Transverse colon (tissue), 4 donors: Measurements from ENCODE around the gene SETD1A. TPM values are rescaled to one million over a fixed set of nuclear protein-coding genes. Genes with fewer than 3 reads are reported as not detected.

ENCODE experiments used
- DNase-seq: peaks from one replicate; pipeline ENCODE4 v3.0.0-alpha.2; 2019
- H3K27ac ChIP-seq, 4 donors: fragments of 200-600 bp; sonication (generic); 2 replicates each; pipeline ENCODE4 v1.5.1; 2016 to 2018; ENCODE audit warnings: inconsistent platforms in 4 of 4
- H3K27me3 ChIP-seq: fragments of 200-600 bp; sonication (generic); 2 replicates; pipeline ENCODE4 v1.5.1; 2017; ENCODE audit warnings: inconsistent platforms
- H3K36me3 ChIP-seq, 4 donors: fragments of 200-600 bp; sonication (generic); 2 replicates each; pipeline ENCODE4 v1.5.1; 2017 to 2019; ENCODE audit warnings: inconsistent platforms in 4 of 4
- H3K4me1 ChIP-seq, 4 donors: fragments of 200-600 bp; sonication (generic); 2 replicates each; pipeline ENCODE4 v1.5.1; 2017 to 2020; ENCODE audit warnings: inconsistent platforms in 4 of 4
- H3K4me3 ChIP-seq, 4 donors: fragments of 200-600 bp; sonication (generic); 1 replicate in 1 of 4; 2 replicates in 3 of 4; pipeline versions ENCODE4 v1.5.1 to v1.6.1; 2017 to 2019; ENCODE audit warnings: inconsistent platforms in 4 of 4
- H3K9me3 ChIP-seq, 2 donors: fragments of 200-600 bp; sonication (generic); 2 replicates each; pipeline ENCODE4 v1.5.1; 2017 to 2019; ENCODE audit warnings: inconsistent platforms in 2 of 2
- EP300 ChIP-seq: sonication (generic); formaldehyde crosslinking; IDR thresholded peaks from one replicate; pipeline ENCODE4 v1.6.1; 2017; ENCODE audit warnings: antibody characterized with exemption, low read depth
- POLR2A ChIP-seq: fragments of 450-650 bp; IDR thresholded peaks from one replicate; pipeline ENCODE4 v1.6.1; 2016; ENCODE audit warnings: antibody characterized with exemption, mild to moderate bottlenecking, moderate library complexity
- POLR2AphosphoS5 ChIP-seq, 3 donors: sonication (generic); formaldehyde crosslinking; IDR thresholded peaks; one replicate each; pipeline ENCODE4 v1.6.1; 2016; ENCODE audit warnings: antibody characterized with exemption in 3 of 3
- WGBS, 2 donors: methylation state at CpG; one replicate each; pipeline ENCODE4 v1.1.5; 2018; ENCODE audit warnings: low coverage in 1 of 2; 5-methylcytosine and 5-hydroxymethylcytosine counted together
- in situ Hi-C, 4 donors: fragments of 200-750 bp; cut with MboI; loops; one replicate each; pipeline versions ENCODE4 v1.15.0 to v1.15.1; 2017; ENCODE audit warnings: low sequenced_read_pairs in 3 of 4, low pct_ligation_motif_present in 1 of 4, low pct_unique_long_range_greater_than_20kb in 1 of 4
- intact Hi-C: fragments of 100-400 bp; cut with DNase I; formaldehyde crosslinking; loops from one replicate; pipeline ENCODE4 v1.15.1; 2023; ENCODE audit warnings: low total_unique reads
- total RNA-seq, 4 donors: library from RNA; depleted of rRNA; stranded (reverse); fragments of >200 nt; gene quantifications; one replicate each; pipeline ENCODE4 v1.1.0, GENCODE V29; 2016
- TF ChIP-seq, protein P1 (sequence below), 5 experiments: fragments of 200-600 bp in 3 of 5; fragments of 450-650 bp in 2 of 5; sonication (generic) in 3 of 5; IDR thresholded peaks; 1 replicate in 2 of 5; 2 replicates in 3 of 5; pipeline ENCODE4 v1.5.1; 2016 to 2017; ENCODE audit warnings: antibody characterized with exemption in 5 of 5, inconsistent platforms in 3 of 5, mild to moderate bottlenecking in 2 of 5, moderate library complexity in 1 of 5

Gene SETD1A
- total RNA-seq, 4 donors from 2014 or later, result 5.3 to 37.0 (median 10.8) TPM

GRCh38 chr16:31022544-31023251 is 65.1 kb downstream of the SETD1A start:
- Histone ChIP-seq H3K27me3 (no peaks in the 10 kb centered on the region), H3K9me3 (no peaks in the 10 kb centered on the region), H3K27ac (no peak overlapping the region), H3K36me3 (no peaks in the 10 kb centered on the region), H3K4me1 (no peaks in the 10 kb centered on the region), H3K4me3 (no peak overlapping the region)
- 50 to 74% methylated on average over 1 to 12 of the region's 12 CpGs for WGBS, 2 donors
- in situ Hi-C loops, result no loop called here
- TF ChIP-seq, protein P1, sequence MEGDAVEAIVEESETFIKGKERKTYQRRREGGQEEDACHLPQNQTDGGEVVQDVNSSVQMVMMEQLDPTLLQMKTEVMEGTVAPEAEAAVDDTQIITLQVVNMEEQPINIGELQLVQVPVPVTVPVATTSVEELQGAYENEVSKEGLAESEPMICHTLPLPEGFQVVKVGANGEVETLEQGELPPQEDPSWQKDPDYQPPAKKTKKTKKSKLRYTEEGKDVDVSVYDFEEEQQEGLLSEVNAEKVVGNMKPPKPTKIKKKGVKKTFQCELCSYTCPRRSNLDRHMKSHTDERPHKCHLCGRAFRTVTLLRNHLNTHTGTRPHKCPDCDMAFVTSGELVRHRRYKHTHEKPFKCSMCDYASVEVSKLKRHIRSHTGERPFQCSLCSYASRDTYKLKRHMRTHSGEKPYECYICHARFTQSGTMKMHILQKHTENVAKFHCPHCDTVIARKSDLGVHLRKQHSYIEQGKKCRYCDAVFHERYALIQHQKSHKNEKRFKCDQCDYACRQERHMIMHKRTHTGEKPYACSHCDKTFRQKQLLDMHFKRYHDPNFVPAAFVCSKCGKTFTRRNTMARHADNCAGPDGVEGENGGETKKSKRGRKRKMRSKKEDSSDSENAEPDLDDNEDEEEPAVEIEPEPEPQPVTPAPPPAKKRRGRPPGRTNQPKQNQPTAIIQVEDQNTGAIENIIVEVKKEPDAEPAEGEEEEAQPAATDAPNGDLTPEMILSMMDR (IDR thresholded peaks at IDR 0.05), result no peak
- TF ChIP-seq POLR2AphosphoS5 (IDR thresholded peaks at IDR 0.05) (no peak), EP300 (no peak), POLR2A (no peak)
- intact Hi-C loops, result no loop called here
- DNase-seq, result no peak

DNA sequence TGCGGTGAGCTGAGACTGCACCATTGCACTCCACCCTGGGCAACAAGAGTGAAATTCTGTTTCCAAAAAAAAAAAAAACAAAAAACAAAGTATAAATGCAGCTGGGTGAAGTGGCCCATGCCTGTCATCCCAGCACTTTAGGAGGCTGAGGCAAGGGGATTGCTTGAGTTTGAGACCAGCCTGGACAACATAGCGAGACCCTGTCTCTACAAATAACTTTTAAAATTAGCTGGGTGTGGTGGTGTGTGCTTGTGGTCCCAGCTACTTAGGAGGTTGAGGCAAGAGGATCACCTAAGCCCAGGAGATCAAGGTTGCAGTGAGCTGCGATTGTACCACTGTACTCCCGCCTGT is 65.7 kb downstream of the SETD1A start:
- Histone ChIP-seq H3K4me3 (no peak overlapping the region), H3K27me3 (no peaks in the 10 kb centered on the region), H3K36me3 (no peaks in the 10 kb centered on the region), H3K4me1 (no peaks in the 10 kb centered on the region), H3K27ac (no peak overlapping the region), H3K9me3 (no peaks in the 10 kb centered on the region)
- 83 to 96% methylated on average over 2 to 4 of the region's 4 CpGs for WGBS, 2 donors
- TF ChIP-seq EP300 (no peak), POLR2A (no peak), POLR2AphosphoS5 (IDR thresholded peaks at IDR 0.05) (no peak)
- TF ChIP-seq, protein P1 (IDR thresholded peaks at IDR 0.05), result no peak
- DNase-seq, result no peak
- in situ Hi-C loops, result no loop called here
- intact Hi-C loops, result no loop called here

DNA sequence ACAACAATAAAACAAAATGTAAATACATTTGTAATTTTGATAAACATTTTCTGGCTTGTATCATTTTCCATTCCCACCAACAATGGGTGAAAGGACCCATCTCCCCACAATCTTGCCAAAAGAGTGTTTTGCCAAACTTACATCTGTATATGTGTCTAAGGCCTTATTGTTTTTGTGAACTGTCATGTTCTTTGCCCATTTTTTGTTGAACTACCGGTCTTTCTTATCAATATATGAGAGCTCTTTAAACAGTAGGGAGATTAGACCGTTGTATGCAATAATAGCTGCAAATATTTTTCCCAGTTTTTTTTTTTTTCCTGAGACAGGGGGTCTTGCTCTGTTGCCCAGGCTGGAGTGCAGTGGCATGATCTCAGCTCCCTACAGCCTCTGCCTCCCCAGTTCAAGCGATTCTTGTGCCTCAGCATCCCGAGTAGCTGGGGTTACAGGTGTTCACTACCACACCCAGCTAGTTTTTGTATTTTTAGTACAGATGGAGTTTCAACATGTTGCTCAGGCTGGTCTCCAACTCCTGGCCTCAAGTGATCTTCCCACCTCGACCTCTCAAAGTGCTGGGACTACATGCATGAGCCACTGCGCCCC is 66.2 kb downstream of the SETD1A start:
- no peak overlapping the region for H3K27ac ChIP-seq
- no peaks in the 10 kb centered on the region for H3K27me3 ChIP-seq
- 72 to 81% methylated on average over 4 to 6 of the region's 6 CpGs for WGBS, 2 donors
- in situ Hi-C loops (no loop called here), intact Hi-C loops (no loop called here)
- H3K36me3 ChIP-seq, result no peaks in the 10 kb centered on the region
- TF ChIP-seq, protein P1 (IDR thresholded peaks at IDR 0.05), result no peak
- no peak for TF ChIP-seq POLR2AphosphoS5 (IDR thresholded peaks at IDR 0.05)
- no peak for TF ChIP-seq POLR2A
- TF ChIP-seq EP300, result no peak
- no peak overlapping the region for H3K4me3 ChIP-seq
- no peaks in the 10 kb centered on the region for H3K4me1 ChIP-seq
- DNase-seq, result no peak
- H3K9me3 ChIP-seq, result no peaks in the 10 kb centered on the region

DNA sequence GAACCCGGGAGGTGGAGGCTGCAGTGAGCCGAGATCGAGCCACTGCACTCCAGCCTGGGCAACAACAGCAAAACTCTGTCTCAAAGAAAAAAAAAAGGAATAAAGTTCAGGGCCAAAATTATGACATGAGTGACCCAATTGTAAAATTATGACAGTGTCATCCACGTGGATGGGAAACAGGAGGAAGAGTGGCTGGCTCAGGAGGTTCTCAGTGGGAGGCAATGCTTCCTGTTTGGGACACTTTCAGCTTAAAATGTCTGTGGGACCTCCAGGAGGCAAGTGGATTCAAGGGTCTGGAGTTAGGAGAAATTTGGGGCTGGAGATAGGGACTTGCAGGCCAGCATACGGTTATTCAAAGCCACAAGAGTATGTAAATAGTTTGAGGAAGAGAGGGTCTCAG is 67.8 kb downstream of the SETD1A start:
- H3K36me3 ChIP-seq, result no peaks in the 10 kb centered on the region
- DNase-seq, result no peak
- in situ Hi-C loops (no loop called here), intact Hi-C loops (no loop called here)
- 78 to 79% methylated on average over 5 of the region's 5 CpGs for WGBS, 2 donors
- H3K27me3 ChIP-seq, result no peaks in the 10 kb centered on the region
- H3K4me3 ChIP-seq, result no peak overlapping the region
- TF ChIP-seq EP300 (no peak), POLR2A (no peak), POLR2AphosphoS5 (IDR thresholded peaks at IDR 0.05) (no peak)
- TF ChIP-seq, protein P1 (IDR thresholded peaks at IDR 0.05), result no peak
- no peaks in the 10 kb centered on the region for H3K9me3 ChIP-seq
- H3K27ac ChIP-seq, result no peak overlapping the region
- H3K4me1 ChIP-seq, result no peaks in the 10 kb centered on the region
